ENCODE results near the gene LRR1.

Gene LRR1

GRCh38 chr14:49550286-49551184 lies 48.2 kb upstream of the LRR1 start:
- TF ChIP-seq EZH2 (IDR thresholded peaks at IDR 0.05; ENCODE audit: borderline replicate concordance, low read depth, low read length, severe bottlenecking) (no peak), CTCF (IDR thresholded peaks at IDR 0.05; ENCODE audit: borderline replicate concordance, extremely low read depth, low read length, poor library complexity, severe bottlenecking) (peak; percentile 43)
- H3K79me2 ChIP-seq (ENCODE audit: insufficient read depth, low read length) = no peaks in the 10 kb centered on the region
- no peak overlapping the region for H3K27ac ChIP-seq (ENCODE audit: low read length)
- no peaks in the 10 kb centered on the region for H3K4me1 ChIP-seq (ENCODE audit: insufficient read depth, low read length)
- H2AFZ ChIP-seq (ENCODE audit: low read depth, low read length) = no peak overlapping the region
- H3K27me3 ChIP-seq (ENCODE audit: insufficient read depth, low read length, poor library complexity) = no peaks in the 10 kb centered on the region
- H3K36me3 ChIP-seq (ENCODE audit: insufficient read depth, low read length) = no peaks in the 10 kb centered on the region
- no peak overlapping the region for H3K4me2 ChIP-seq (ENCODE audit: insufficient read depth, low read length)
- DNase-seq = no peak
- H3K9me3 ChIP-seq (ENCODE audit: insufficient read depth, low read length, severe bottlenecking) = no peaks in the 10 kb centered on the region
- H4K20me1 ChIP-seq (ENCODE audit: insufficient read depth, low read length) = no peaks in the 10 kb centered on the region
- no peak for ATAC-seq (ENCODE audit: insufficient read depth, low read depth)
- H3K4me3 ChIP-seq (ENCODE audit: low read depth in 1 of 2, low read length in 2 of 2) = no peak overlapping the region
- no peak overlapping the region for H3K9ac ChIP-seq (ENCODE audit: low read depth, low read length)

DNA sequence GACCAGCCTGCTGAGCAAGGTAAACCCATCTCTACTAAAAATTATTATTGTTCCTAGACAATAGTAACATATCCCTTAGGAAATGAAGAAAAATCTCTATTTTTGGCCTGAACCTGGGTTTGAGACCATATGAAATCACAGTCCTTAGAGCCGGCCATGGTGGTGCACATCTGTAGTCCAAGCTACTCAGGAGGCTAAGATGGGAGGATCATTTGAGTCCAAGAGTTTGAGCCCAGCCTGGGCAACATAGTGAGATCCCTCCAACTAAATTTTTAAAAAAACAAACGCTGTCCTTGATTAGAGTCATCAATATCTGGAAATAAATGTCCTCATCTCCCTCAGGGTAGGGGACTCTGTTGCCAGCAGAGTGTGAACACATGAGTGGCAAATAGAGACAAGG lies 47.2 kb upstream of the LRR1 start:
- ATAC-seq (ENCODE audit: insufficient read depth, low read depth) = no peak
- no peaks in the 10 kb centered on the region for H3K27me3 ChIP-seq (ENCODE audit: insufficient read depth, low read length, poor library complexity)
- H3K4me2 ChIP-seq (ENCODE audit: insufficient read depth, low read length) = no peak overlapping the region
- no peak for TF ChIP-seq EZH2 (IDR thresholded peaks at IDR 0.05; ENCODE audit: borderline replicate concordance, low read depth, low read length, severe bottlenecking)
- no peaks in the 10 kb centered on the region for H3K79me2 ChIP-seq (ENCODE audit: insufficient read depth, low read length)
- H2AFZ ChIP-seq (ENCODE audit: low read depth, low read length) = no peak overlapping the region
- H4K20me1 ChIP-seq (ENCODE audit: insufficient read depth, low read length) = no peaks in the 10 kb centered on the region
- no peak overlapping the region for H3K4me3 ChIP-seq (ENCODE audit: low read depth in 1 of 2, low read length in 2 of 2)
- no peaks in the 10 kb centered on the region for H3K36me3 ChIP-seq (ENCODE audit: insufficient read depth, low read length)
- H3K4me1 ChIP-seq (ENCODE audit: insufficient read depth, low read length) = no peaks in the 10 kb centered on the region
- no peak overlapping the region for H3K9ac ChIP-seq (ENCODE audit: low read depth, low read length)
- H3K9me3 ChIP-seq (ENCODE audit: insufficient read depth, low read length, severe bottlenecking) = no peaks in the 10 kb centered on the region
- no peak for DNase-seq
- H3K27ac ChIP-seq (ENCODE audit: low read length) = no peak overlapping the region

- no peaks in the 10 kb centered on the region for H4K20me1 ChIP-seq (ENCODE audit: insufficient read depth, low read length)
- H3K9ac ChIP-seq (ENCODE audit: low read depth, low read length) = no peak overlapping the region
- TF ChIP-seq CTCF (IDR thresholded peaks at IDR 0.05; ENCODE audit: borderline replicate concordance, extremely low read depth, low read length, poor library complexity, severe bottlenecking) (no peak), EZH2 (IDR thresholded peaks at IDR 0.05; ENCODE audit: borderline replicate concordance, low read depth, low read length, severe bottlenecking) (no peak)
- no peak for DNase-seq
- no peaks in the 10 kb centered on the region for H3K9me3 ChIP-seq (ENCODE audit: insufficient read depth, low read length, severe bottlenecking)
- no peak overlapping the region for H3K4me2 ChIP-seq (ENCODE audit: insufficient read depth, low read length)
- no peaks in the 10 kb centered on the region for H3K79me2 ChIP-seq (ENCODE audit: insufficient read depth, low read length)
- H3K4me1 ChIP-seq (ENCODE audit: insufficient read depth, low read length) = no peaks in the 10 kb centered on the region
- no peak overlapping the region for H3K27ac ChIP-seq (ENCODE audit: low read length)
- H3K36me3 ChIP-seq (ENCODE audit: insufficient read depth, low read length) = no peaks in the 10 kb centered on the region
- H3K4me3 ChIP-seq (ENCODE audit: low read depth in 1 of 2, low read length in 2 of 2) = no peak overlapping the region
- no peak for ATAC-seq (ENCODE audit: insufficient read depth, low read depth)
- H3K27me3 ChIP-seq (ENCODE audit: insufficient read depth, low read length, poor library complexity) = no peaks in the 10 kb centered on the region
- no peak overlapping the region for H2AFZ ChIP-seq (ENCODE audit: low read depth, low read length)
Measured at GRCh38 chr14:49553106-49553505, 45.6 kb upstream of the LRR1 start.

DNA sequence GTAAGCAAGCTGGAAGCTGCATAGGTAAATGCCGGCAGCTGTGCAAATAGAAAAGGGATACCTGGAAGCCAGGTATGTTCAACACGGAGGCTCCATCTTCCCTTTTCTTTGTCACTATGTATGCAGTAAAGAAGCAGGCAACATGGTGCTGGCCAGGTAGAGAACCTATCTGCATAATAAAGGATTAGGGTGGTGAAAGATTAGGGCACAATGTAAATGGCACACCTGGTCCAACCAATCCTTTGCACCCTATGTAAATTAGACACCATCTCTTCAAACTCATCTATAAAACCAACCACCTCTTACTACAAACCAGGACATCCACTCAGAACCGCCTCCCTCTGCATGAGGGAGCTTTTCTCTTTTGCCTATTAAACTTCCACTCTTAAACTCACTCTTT lies 44.8 kb upstream of the LRR1 start:
- no peak for DNase-seq
- no peak overlapping the region for H3K4me2 ChIP-seq (ENCODE audit: insufficient read depth, low read length)

More for the DNA sequence above, 44.8 kb upstream of the LRR1 start:
- Histone ChIP-seq H3K4me3 (ENCODE audit: low read depth in 1 of 2, low read length in 2 of 2) (no peak overlapping the region), H3K36me3 (ENCODE audit: insufficient read depth, low read length) (no peaks in the 10 kb centered on the region), H3K27me3 (ENCODE audit: insufficient read depth, low read length, poor library complexity) (no peaks in the 10 kb centered on the region), H3K9me3 (ENCODE audit: insufficient read depth, low read length, severe bottlenecking) (no peaks in the 10 kb centered on the region), H3K27ac (ENCODE audit: low read length) (no peak overlapping the region), H3K4me1 (ENCODE audit: insufficient read depth, low read length) (no peaks in the 10 kb centered on the region), H2AFZ (ENCODE audit: low read depth, low read length) (no peak overlapping the region), H3K79me2 (ENCODE audit: insufficient read depth, low read length) (no peaks in the 10 kb centered on the region), H3K9ac (ENCODE audit: low read depth, low read length) (no peak overlapping the region), H4K20me1 (ENCODE audit: insufficient read depth, low read length) (no peaks in the 10 kb centered on the region)
- no peak for ATAC-seq (ENCODE audit: insufficient read depth, low read depth)
- no peak for TF ChIP-seq EZH2 (IDR thresholded peaks at IDR 0.05; ENCODE audit: borderline replicate concordance, low read depth, low read length, severe bottlenecking)
- no peak for TF ChIP-seq CTCF (IDR thresholded peaks at IDR 0.05; ENCODE audit: borderline replicate concordance, extremely low read depth, low read length, poor library complexity, severe bottlenecking)

Measured in DND-41 (cell line).